CD4-positive, alpha-beta T cell treated with Interleukin-17A for 4 hours (primary cell): ENCODE measurements around the gene RGS7.
"Not testable (repeated sequence)": the region's sequence is repeated elsewhere in the genome, so short reads cannot be mapped to it uniquely, and the experiment has no call there.

Experiments
- DNase-seq: peaks from one replicate; pipeline ENCODE4 v3.0.0-alpha.2; 2020; ENCODE audit warnings: mixed read lengths

RGS7 gene

DNA sequence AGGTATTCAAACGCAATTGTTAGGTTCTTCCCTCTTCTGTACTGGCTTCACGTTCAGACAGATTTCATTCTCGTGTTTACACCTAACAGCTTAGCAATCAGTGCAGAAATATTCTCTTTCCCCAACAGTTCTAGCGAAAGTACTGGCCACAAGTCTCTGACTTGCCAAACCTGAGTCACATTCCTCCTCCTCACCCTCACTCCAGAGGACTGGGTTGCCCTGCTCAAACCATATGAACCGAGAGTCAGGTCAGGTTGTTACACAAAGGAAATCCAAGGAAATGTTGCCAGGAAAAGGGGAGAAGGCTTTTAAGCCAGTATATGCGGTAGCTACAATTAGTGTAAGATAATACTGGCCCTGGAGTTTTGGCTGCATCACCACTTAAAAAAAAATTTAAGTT, 282.5 kb downstream of the RGS7 start:
- DNase-seq = no peak

DNA sequence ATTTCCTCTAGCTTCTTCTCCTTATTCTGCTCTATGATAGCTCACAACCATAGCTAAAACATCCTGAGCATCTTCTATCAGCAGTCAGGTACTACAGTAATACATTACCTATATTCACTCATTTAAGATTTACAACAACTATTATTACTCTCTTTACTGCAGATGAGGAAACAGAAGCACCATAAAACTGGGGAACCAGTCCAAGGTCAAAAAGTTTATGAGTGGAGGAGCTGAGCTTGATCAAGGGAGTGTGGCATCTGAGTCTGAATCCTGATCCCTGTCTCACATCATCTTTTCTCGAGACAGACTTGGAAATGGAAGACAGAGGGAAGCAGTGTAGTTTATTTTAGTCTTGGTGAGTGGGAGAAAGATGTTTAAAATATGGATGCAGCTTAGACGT, 288.6 kb downstream of the RGS7 start:
- DNase-seq = no peak

DNA sequence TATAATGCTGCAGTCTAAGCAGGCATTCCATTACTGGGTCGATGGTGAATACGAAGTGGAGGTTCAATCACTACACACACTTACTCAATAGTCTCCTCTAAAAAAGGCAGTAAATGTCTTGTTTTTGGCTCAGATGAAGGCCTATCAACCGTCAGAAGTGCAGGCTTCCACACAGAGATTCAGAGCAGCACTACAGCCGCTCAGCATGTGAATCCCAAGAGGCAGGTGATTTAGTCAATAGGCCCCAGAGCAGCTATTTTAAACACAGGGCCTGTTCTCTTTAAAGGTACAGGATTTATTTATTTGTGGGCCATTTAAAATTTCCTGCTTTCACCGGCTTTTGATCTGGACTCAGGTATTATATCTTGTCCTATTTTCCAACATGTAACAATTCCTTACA, 293.7 kb downstream of the RGS7 start:
- no peak for DNase-seq

DNA sequence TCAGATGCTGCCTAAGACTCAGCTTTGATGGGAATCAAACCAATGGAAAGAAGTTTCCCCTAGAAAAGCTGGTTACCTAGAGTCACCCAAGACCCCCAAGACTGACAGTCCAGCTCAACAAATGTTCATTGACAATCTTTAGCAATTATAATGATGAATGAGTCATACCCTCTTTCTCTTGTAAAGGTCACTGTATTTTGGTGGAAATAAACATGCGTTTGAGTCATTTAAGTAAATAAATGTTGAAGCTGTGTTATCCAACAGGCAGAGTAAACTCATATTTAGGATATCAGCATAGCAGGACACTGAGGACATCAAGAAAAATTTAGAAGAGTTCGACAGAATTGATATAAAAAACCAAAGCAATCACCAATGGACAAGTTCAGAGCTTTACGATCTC, 295.9 kb downstream of the RGS7 start:
- DNase-seq = no peak

DNA sequence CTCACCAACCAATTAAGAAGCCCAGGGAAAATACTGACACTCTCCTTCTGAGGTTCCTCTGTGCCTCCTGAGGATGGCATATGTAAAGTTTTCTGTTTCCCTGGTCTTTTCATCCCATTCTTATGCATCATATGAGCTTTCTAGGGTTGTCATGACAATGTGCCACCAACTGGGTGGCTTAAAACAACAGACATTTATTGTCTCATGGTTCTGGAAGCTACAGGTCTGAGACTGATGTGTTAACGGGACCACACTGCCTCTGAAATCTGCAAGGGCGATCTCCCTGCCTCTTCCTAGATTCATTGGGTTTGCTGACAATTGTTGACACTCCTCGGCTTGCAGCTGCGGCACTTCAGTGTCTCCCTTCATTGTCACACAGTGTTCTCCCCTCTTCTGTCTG, 308.4 kb downstream of the RGS7 start:
- DNase-seq = no peak

DNA sequence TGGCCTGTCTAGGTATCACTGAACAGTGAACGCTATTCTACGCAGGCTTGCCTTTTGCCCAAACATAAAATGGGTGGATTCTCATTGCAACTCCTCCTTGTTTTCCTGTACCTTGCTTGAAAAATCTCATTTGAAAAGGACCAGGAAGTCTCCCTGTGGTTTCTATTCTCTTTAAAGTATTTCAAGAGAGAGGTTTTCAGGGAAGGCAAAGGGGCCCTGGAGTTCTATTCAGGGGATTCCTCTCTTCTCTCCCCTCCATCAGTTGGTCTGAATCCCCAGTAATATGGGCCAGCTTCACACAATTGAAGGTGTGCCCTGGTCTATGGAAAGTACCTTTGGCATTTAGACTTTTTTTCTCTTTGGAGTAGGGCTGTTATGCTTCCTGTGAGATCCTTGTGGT, 311.3 kb downstream of the RGS7 start:
- DNase-seq = no peak

DNA sequence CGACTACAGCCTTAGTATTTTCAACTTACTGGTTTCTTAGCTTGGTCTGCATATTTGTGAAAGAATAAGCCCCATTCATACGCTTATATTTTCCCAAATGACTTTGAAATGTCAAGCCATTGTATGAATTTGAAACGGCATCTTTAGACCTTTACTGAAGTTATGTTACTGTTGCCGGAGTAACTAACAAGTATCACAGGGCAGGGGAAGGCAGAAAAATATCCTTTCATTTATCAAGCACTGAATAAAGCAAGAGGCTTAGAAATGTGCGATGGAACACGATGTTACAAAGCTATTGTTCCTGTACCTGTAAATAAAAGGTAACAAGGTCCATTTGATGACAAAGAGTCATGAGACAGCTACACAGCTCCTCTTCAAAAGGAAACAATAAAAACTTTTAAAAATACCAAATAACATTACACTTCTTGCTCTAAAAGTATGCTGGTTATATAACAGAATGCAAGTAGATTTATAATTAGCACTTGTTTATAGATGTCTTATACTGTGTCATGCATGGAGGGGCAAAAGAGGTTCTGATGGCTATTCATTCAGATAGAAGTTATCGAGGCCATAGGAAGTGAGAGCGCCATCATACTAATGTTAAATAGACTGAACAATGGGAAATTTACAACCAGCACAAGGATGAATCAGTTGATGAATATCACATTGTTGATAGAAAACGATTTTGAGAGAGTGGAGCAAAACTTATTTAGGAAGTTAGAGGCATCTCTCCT, 322.6 kb downstream of the RGS7 start:
- DNase-seq = no peak

DNA sequence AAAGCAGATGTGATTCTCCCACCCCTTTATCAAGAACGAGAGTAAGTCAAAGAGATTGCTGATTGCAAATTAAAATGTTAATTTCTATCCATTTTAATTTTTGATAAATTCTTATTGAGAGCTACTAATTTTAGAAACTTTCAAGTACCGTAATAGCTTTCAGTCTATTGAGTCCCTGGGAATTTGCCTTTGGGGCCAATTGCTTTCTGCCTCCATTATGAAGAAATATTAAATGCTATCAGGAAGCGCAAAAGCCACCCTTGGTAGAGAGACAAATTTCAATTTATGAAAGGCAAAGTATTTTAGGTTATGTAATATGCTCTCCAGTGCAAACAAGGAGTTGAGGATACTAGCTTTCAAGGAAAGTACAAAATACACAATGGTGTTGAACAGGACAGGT, 332.2 kb downstream of the RGS7 start:
- DNase-seq = no peak

DNA sequence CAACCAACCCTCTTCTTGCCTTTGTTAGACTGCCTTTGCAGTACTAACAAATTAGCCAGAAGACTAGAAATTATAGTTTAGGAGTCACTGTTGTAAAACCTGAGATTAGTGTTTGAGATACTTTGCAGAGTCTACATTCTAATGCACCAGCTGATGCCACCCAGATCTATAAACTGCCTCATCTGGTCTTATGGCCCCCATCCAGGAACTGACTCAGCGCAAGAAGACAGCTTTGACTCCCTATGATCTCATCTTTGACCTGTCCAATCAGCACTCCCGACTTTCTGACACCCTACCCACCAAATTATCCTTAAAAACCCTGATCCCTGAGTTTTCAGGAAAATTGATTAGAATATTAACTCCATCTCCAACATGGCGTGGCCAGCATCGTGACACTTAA, 334.6 kb downstream of the RGS7 start:
- DNase-seq = no peak

DNA sequence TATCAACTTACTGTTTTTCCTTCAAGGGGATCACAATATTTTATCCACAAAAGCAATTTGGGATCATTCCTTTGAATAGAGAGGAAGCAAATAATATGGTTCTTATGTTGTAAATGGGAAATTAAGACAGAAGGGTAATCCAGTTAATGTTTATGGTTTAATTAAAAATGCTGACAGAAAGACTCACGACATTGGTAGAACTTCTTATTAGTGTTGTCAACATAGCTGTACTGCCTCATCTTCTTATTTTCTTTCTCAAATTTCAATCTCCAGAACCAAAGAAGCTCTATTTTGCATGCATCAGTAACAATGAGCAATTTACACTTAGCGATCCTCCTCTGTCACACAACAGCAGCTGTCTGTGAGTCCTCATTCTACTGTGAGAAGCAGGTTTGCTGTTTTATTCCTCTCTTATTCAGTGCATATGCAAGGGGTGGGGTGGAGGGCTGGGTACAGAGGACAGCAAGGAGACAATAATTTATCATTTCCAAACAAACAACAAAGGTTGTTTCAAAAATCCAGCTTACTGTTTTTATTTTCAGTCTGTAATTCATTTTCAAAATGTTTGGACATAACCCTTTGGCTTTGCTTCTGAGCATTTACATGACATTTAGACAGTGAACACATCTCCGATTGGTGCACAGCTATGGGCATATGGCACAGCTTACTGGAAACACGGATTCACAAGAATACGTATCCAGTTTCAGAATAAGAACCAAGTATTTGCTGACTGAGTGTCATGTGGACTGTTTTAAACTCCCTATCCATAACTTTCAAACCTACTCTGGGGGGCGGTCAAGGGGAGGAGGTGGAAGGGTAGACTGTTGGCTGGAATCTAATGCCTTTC, 335.9 kb downstream of the RGS7 start:
- DNase-seq = no peak

DNA sequence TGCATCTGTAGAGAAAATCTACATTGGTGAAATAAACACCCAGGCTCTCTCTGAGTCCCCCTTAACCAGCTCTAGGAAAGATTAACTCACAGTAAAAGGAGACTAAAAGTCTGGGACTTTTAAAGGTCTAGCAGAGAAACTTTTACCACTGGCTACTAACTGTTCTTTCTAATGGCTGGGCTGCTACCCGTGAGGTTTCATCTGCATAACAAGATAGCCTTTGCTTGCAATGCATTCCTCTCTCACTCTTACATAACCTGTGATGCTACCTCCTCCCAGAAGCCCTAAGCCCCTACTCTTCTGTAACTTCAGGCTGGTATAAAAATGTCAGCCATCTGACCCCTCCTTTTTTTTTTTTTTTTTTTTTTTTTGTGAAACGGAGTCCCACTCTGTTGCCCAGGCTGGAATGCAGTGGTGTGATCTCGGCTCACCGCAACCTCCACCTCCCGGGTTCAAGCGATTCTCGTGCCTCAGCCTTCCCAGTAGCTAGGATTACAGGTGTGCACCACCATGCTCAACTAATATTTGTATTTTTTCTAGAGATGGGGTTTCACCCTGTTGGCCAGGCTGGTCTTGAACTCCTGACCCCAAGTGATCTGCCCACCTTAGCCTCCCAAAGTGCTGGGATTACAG, 344.2 kb downstream of the RGS7 start:
- DNase-seq = no peak

DNA sequence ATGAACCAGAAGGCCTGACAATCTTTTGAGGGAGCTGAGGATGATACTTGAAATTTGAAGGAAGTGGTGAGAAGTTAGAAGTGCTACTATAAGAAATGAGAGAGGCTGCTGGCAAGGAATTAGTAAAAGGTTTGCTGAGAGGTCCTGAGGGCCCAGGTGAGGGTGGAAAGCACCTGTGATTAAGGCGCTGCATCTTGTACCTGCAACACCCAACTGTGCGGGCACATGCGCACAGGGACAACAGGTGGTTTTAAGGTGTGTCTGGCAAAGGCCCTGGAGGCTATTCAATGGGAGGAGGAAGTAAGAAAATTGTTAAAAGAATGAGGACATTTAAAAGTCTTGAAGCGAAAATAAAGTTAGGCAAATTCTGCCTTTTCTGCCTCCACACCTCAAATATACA, 349.3 kb downstream of the RGS7 start:
- no peak for DNase-seq

DNA sequence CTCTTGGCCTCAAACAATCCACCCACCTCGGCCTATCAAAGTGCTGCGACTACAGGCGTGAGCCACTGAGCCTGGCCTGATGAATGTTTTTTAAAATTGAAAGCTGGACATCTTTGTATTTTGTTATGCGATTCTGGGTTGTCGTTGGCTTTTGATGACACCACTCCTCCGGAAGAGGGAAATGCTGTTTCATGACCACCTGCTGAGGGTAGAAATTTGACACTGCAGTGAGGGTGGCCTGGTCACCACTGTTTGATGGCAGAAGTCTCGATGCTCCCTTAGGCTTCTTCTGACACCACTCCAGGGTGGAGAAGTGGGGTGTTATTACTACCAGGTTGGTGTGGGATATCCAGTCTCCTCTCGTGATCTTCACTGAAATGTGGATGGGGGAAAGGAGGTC, 357.2 kb downstream of the RGS7 start:
- no peak for DNase-seq

DNA sequence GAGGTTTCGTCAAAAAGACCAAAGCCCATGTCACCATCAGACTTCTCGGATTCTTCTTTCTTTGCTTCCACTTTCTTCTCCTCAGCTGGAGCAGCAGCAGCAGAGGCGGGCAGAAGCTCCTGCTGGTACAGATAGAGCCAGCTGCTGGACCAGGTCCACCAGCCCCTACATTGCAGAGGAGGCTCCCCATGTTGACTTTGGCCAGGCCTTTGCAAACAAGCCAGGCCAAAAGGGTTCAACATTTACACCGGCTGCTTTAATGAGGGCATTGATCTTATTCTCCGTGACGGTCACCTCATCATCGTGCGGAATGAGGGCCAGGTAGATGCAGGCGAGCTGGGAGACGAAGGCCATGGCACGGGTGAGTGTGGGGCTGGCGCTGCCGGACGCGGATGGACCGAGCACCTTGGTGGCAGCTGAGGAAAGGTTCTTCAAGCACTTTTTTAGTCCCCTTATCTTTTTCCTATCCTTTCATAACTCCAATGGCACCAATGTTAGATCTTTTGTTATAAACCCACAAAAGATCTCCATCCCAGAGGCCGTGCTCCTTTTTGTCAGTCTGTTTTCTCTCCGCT, 358.5 kb downstream of the RGS7 start:
- DNase-seq = no peak

DNA sequence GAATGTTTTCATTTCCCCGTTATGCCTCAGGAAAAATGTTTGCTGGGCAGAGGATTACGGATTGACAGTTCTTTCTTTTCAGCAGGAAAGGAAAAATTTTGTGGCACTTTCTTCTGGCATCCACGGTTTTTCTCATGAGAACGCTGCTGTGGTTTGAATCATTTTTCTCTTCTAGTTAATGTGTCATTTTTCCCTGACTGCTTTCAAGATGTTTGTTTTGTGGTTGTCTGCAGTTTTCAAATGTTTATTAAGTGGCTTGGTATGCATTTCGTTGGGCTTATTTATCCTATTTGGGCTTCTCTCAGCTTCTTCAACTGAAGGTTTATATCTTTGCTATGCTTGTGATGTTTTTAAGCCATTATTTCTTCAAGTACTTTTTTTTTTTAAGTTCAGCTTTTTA, 359.0 kb downstream of the RGS7 start:
- no peak for DNase-seq

DNA sequence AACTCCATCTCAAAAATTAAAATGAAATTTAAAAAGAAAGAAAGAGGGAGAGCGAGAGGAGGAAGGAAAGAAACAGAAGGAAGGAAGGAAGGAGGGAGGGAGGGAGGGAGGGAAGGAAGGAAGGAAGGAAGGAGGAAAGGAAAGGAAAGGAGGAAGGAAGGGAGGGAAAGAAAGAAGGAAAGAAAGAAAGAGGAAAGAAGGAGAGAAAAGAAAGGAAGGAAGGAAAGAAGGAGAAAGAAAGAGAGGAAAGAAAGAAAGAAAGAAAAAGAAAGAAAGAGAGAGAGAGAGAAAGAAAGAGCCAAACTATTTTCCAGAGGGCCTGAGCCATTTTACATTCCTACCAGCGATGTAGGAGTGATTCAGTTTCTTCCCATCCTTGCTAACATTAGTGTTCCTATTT, 364.0 kb downstream of the RGS7 start:
- no peak for DNase-seq

DNA sequence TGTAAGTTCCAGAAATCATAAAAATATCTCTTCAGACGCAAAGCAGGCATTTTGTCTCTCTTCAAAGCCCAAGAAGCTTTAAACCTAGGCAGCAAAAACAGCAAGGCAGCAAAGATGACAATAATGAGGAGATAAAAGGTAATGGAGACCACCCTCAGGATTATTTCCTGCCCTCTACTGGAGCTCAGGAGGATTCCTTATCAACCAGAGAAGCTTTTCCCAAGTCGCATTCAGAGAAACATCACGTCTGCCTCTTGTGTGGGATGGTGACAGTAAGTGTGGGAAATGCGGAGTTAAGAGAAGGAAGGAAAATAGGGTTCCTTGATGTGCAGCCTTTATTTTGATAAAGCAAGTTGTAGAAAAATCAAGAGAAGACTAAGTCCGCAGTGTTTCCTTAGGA, 365.8 kb downstream of the RGS7 start:
- DNase-seq = no peak

DNA sequence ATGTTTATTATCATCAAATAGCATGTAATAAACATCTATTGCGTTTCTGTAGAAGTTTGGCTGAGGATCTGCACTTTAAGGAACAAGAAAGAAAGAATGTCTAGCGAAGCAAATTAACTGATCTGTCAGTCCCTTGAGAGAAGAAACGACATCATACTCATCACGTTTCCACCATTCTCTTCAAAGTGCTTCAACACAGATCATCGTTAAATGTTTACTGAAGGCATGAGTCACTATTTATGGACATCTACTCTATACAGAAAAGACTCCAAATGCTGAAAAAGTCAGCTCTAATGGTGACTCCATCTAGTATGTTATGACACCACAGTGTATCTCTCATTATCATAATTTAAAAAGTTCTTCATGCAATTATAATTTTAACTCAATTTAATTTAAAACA, 369.1 kb downstream of the RGS7 start:
- no peak for DNase-seq

DNA sequence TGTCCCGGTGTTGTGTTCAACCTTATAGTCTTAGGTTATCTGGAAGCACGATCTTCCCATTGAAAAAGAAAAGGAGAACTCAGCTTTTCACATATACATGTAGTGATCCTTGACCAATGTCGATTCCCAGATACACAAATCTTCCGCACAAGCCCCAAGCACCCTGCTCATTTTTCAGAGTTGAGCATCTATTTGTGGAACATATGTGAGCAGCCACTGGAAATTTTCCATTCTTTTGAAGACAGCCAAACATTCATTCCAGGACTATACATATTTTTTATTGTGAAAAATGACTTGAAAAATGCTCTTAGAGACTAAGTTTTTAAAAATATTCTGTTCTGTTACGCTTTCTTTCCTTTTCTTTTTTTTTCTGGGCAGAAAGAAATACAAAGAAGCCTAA, 371.9 kb downstream of the RGS7 start:
- DNase-seq = no peak

DNA sequence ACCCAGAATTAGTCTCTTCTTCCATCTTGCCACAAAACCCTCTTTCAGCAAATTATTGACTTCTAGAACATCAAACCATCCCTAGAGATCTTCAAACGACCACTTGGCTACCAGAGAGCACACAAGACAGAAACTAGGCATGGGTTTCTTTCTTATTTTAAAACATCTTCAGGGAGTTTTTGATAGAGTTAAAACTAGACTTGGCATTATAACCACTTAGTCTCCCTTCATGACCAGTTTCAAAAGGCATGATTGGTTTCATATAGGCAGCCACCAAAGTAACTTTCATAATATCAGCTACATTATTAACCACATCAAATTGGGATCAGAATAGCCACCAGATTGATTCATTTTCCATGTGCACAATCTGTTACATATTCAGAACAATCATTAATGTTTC, 376.7 kb downstream of the RGS7 start:
- DNase-seq = no peak

DNA sequence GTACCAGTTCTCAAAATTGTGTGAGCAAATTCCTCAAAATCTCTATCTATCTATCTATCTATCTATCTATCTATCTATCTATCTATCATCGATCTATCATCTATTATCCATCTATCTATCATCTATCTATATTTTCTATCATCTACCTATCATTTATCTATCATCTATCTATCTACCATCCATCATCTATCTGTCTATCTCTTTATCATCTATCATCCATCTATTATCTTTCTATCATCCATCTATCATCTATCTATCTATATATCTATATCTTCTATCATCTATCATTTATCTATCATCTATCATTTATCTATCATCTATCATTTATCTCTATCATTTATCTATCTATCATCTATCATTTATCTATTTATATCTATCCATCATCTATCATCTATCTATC, 380.3 kb downstream of the RGS7 start:
- no peak for DNase-seq

DNA sequence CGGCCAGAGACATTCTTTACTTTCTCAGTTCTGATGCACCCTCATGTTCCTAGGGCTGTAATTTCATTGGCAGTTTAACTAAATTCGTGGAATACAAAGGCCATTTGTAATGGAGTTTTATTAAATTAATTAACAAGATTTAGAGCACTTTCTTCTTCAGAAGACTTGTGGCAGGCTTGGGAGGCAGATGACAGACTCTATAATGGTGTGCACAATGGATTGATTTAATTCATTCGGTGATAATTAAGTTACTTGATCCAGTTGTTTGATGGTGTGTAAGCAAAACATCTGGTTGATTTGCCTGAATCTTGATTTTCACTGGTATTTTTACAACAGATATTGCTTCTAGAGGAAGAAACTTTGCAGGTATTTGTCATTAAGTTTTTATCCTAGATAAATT, 383.1 kb downstream of the RGS7 start:
- no peak for DNase-seq

DNA sequence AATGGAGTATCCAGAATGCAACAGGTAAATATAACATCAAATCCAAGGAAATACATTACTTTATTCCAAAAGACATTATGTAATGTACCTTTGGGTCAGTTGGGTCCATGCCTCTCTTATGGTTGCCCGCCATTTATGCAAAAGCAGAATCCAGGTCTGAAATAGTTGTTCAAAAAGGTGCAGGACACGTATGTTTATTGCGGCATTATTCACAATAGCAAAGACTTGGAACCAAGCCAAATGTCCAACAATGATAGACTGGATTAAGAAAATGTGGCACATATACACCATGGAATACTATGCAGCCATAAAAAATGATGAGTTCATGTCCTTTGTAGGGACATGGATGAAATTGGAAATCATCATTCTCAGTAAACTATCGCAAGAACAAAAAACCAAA, 384.9 kb downstream of the RGS7 start:
- DNase-seq = not testable (repeated sequence)

DNA sequence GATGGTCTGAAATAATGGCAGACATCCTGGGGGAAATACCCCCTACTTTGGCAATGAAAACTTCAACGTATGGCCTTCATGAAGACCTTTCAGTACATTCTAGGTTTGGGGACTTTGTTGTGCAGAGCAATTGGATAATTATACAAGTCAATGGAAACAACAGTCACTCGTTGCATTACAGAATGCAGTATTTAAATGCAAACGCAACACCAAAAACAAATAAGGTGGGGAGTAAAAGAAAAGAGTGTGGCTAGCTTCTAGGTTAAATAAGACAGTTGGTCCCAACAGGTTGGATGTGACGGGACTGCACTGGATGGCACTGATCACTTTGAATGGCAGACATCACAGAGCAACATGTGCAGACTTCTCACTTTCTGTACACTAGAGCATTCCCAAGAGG, 386.8 kb downstream of the RGS7 start:
- DNase-seq = no peak
